ENCODE data around the gene DEFB124. TPM values are rescaled to one million over a fixed set of nuclear protein-coding genes. Genes with fewer than 3 reads are reported as not detected.
"Not testable (repeated sequence)": the region's sequence is repeated elsewhere in the genome, so short reads cannot be mapped to it uniquely, and the experiment has no call there.

Gene DEFB124
- polyA plus RNA-seq, 3 donors, result not detected

DNA sequence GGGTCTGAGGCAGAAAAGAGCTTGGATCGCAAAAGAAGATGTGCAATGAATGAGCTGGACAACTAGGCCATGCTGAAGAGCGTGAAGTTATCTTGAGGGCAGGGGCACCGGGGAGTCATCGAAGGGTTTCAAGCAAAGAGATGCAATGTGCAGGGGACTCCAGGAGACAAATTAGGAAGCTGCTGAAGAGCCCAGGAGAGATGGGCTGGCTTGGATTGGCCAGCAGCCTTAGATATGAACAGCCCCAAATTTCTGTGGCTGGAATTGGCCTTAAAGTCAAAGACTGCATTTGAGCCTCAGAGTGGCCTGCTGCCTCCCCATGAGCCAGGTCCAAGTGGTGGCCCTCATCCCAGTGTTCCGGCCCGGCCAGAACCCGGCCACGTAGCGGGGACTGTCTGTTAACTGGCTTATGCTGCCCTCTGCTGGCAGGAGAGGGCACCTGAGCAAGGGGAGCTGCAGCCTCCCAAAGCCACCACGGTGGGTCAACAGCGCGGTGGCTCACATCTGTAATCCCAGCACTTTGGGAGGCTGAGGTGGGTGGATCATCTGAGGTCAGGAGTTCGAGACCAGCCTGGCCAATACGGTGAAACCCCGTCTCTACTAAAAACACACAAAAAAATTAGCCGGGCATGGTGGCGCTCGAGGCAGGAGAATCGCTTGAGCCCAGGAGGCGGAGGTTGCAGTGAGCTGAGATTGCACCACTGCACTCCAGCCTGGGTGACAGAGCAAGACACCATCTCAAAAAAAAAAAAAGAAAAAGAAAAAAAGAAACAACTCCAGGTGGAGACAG lies 28.2 kb upstream of the DEFB124 start:
- H3K4me2 ChIP-seq (replicated peaks; ENCODE audit: extremely low read depth, low read length, poor library complexity, severe bottlenecking); H3K36me3 ChIP-seq (replicated peaks in 1 of 2; ENCODE audit: control insufficient read depth in 1 of 2, insufficient read depth in 2 of 2, low read length in 2 of 2); H3K9me3 ChIP-seq (replicated peaks in 1 of 2; ENCODE audit: control insufficient read depth in 1 of 2, insufficient read depth in 1 of 2, low read length in 2 of 2); H3K36me3 Mint-ChIP-seq; H4K20me1 ChIP-seq (ENCODE audit: insufficient read depth, low read length); H3K27ac ChIP-seq (ENCODE audit: low read depth in 1 of 2, low read length in 2 of 2); H3K4me3 ChIP-seq (replicated peaks in 1 of 3; ENCODE audit: low read depth in 2 of 3, low read length in 3 of 3); H3K27me3 ChIP-seq (ENCODE audit: control insufficient read depth in 2 of 2, insufficient read depth in 2 of 2, low read length in 2 of 2); H3K79me2 ChIP-seq (ENCODE audit: insufficient read depth, low read length); H3K9me3 Mint-ChIP-seq; H3K4me3 Mint-ChIP-seq; H3K4me1 ChIP-seq (ENCODE audit: control insufficient read depth in 1 of 2, insufficient read depth in 2 of 2, low read length in 2 of 2); H3K9ac ChIP-seq (ENCODE audit: insufficient read depth, low read length, poor library complexity, severe bottlenecking); H3K4me1 Mint-ChIP-seq: not testable (repeated sequence)
- Mint-ChIP-seq H3K27me3 (ENCODE audit: low read depth in 3 of 3) (peaks cover 9 to 19% (median 18%) of the 10 kb centered on the region in 3 donors), H3K27ac (peak overlapping the region in 1 of 7 donors; percentile 58)
- peak overlapping the region; percentile 59 for H2AFZ ChIP-seq (ENCODE audit: insufficient read depth, low read depth, low read length, poor library complexity, severe bottlenecking)
- DNase-seq, result peak; percentile 72 to 77 (median 74)
- WGBS (ENCODE audit: insufficient coverage), result 33% methylated on average over 9 of the region's 20 CpGs
- TF ChIP-seq, protein P1, sequence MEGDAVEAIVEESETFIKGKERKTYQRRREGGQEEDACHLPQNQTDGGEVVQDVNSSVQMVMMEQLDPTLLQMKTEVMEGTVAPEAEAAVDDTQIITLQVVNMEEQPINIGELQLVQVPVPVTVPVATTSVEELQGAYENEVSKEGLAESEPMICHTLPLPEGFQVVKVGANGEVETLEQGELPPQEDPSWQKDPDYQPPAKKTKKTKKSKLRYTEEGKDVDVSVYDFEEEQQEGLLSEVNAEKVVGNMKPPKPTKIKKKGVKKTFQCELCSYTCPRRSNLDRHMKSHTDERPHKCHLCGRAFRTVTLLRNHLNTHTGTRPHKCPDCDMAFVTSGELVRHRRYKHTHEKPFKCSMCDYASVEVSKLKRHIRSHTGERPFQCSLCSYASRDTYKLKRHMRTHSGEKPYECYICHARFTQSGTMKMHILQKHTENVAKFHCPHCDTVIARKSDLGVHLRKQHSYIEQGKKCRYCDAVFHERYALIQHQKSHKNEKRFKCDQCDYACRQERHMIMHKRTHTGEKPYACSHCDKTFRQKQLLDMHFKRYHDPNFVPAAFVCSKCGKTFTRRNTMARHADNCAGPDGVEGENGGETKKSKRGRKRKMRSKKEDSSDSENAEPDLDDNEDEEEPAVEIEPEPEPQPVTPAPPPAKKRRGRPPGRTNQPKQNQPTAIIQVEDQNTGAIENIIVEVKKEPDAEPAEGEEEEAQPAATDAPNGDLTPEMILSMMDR (IDR thresholded peaks at IDR 0.05), result peak; percentile 86
- intact Hi-C loops (cut with micrococcal nuclease), result loop anchor here (2.0 to 5.0 kb wide), 2 partner anchors 41 to 42 kb away; no protein-coding TSS in a partner anchor

DNA sequence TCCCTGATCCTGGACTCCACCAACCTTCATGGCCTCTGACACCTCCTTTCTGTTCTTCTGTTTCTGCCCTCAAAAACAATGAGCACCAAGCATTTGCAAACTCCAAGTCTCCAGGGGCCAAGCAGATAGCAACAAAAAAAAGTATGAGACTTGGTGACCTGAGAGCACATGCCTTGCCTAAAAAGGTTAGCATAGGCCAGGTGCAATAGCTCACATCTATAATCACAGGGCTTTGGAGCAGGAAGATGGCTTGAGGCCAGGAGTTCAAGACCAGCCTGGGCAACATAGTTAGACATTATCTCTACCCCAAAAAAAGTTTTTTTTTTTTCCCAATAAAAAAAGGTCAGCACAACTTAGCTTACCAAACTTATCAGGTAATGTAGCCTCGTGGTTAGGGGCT lies 25.6 kb upstream of the DEFB124 start:
- Histone ChIP-seq H3K4me2 (replicated peaks; ENCODE audit: extremely low read depth, low read length, poor library complexity, severe bottlenecking) (no peak overlapping the region), H3K79me2 (ENCODE audit: insufficient read depth, low read length) (no peaks in the 10 kb centered on the region), H3K9ac (ENCODE audit: insufficient read depth, low read length, poor library complexity, severe bottlenecking) (no peak overlapping the region), H3K4me3 (replicated peaks in 1 of 3; ENCODE audit: low read depth in 2 of 3, low read length in 3 of 3) (no peak overlapping the region), H3K9me3 (replicated peaks in 1 of 2; ENCODE audit: control insufficient read depth in 1 of 2, insufficient read depth in 1 of 2, low read length in 2 of 2) (no peaks in the 10 kb centered on the region), H2AFZ (ENCODE audit: insufficient read depth, low read depth, low read length, poor library complexity, severe bottlenecking) (no peak overlapping the region), H3K27me3 (ENCODE audit: control insufficient read depth in 2 of 2, insufficient read depth in 2 of 2, low read length in 2 of 2) (no peaks in the 10 kb centered on the region), H4K20me1 (ENCODE audit: insufficient read depth, low read length) (no peaks in the 10 kb centered on the region), H3K27ac (ENCODE audit: low read depth in 1 of 2, low read length in 2 of 2) (no peak overlapping the region), H3K36me3 (replicated peaks in 1 of 2; ENCODE audit: control insufficient read depth in 1 of 2, insufficient read depth in 2 of 2, low read length in 2 of 2) (no peaks in the 10 kb centered on the region), H3K4me1 (ENCODE audit: control insufficient read depth in 1 of 2, insufficient read depth in 2 of 2, low read length in 2 of 2) (peaks cover 0 to 5% of the 10 kb centered on the region in 2 donors)
- no peak for DNase-seq
- Mint-ChIP-seq H3K27ac (no peak overlapping the region), H3K9me3 (peaks cover 0 to 2% (median 0%) of the 10 kb centered on the region in 7 donors), H3K36me3 (no peaks in the 10 kb centered on the region), H3K4me1 (peaks cover 2% of the 10 kb centered on the region), H3K4me3 (no peak overlapping the region), H3K27me3 (ENCODE audit: low read depth in 3 of 3) (peaks cover 9 to 21% (median 18%) of the 10 kb centered on the region in 3 donors)
- TF ChIP-seq, protein P1 (IDR thresholded peaks at IDR 0.05), result no peak
- intact Hi-C loops (cut with micrococcal nuclease), result loop anchor here in 1 of 2 donors (5.0 kb wide), 1 partner anchor 38 kb away; no protein-coding TSS in a partner anchor
- 83% methylated on average over 1 of the region's 1 CpG for WGBS (ENCODE audit: insufficient coverage)
